ENCODE measurements around the gene GDA.

GDA gene

DNA sequence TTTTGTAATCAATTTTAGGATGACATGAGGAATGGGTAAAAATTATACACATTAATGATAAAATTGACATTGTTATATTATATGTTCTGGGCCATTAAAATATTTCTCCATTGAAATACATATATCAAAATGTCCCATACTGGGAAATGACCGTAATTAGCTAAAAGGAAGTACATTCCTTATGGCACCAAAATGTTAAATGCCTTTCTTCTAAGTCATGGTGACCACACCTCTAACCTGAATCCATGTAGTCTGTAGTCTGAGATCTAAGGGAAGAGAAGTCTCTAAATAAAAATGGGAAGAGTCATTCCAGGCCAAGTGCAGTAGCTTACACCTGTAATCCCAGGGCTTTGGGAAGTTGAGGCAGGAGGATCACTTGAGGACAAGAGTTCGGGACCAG is 10.0 kb upstream of the GDA start:
- Mint-ChIP-seq H3K4me1 (ENCODE audit: low read depth) (no peaks in the 10 kb centered on the region), H3K9me3 (no peaks in the 10 kb centered on the region), H3K27me3 (peaks cover 12% of the 10 kb centered on the region), H3K27ac (no peak overlapping the region), H3K4me3 (no peak overlapping the region), H3K36me3 (ENCODE audit: low read depth) (no peaks in the 10 kb centered on the region)
- DNase-seq, result no peak

DNA sequence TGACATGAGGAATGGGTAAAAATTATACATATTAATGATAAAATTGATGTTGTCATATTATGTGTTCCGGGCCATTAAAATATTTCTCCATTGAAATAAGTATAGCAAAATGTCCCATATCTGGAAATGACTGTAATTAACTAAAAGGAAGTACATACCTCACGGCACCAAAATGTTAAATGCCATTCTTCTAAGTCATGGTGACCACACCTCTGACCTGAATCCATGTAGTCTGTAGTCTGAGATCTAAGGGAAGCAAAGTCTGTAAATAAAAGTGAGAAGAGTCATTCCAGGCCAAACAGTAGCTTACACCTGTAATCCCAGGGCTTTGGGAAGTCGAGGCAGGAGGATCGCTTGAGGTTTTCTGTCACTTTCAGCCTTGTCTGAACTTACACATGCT is 8.7 kb upstream of the GDA start:
- Mint-ChIP-seq H3K4me1 (ENCODE audit: low read depth) (no peaks in the 10 kb centered on the region), H3K36me3 (ENCODE audit: low read depth) (no peaks in the 10 kb centered on the region)

DNA sequence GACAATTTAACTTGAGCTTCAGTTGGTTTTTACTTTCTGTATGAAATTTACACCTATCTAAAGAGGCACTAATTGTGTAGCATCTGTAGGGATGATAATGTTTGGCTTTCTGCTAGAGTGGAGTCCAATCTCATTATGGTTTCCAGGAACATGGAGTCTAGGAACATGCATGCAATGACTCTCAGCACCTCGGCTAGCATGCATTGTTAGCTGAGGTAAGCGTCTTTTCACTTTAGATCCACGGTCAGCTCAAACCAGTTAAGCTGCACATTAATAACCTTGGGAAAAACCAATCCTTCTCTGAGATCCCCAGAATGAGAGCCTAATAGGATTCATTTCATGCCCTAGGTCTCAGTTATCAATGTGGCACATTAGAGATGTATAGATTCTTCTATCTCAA is 7.8 kb upstream of the GDA start:
- Mint-ChIP-seq H3K4me1 (ENCODE audit: low read depth) (no peaks in the 10 kb centered on the region), H3K36me3 (ENCODE audit: low read depth) (no peaks in the 10 kb centered on the region), H3K4me3 (no peak overlapping the region), H3K27me3 (peaks cover 22% of the 10 kb centered on the region), H3K27ac (no peak overlapping the region), H3K9me3 (no peaks in the 10 kb centered on the region)
- DNase-seq, result no peak

More for the DNA sequence above, 8.7 kb upstream of the GDA start:
- H3K27ac Mint-ChIP-seq, result no peak overlapping the region
- no peak overlapping the region for H3K4me3 Mint-ChIP-seq
- H3K9me3 Mint-ChIP-seq, result no peaks in the 10 kb centered on the region
- H3K27me3 Mint-ChIP-seq, result peaks cover 17% of the 10 kb centered on the region
- DNase-seq, result no peak

DNA sequence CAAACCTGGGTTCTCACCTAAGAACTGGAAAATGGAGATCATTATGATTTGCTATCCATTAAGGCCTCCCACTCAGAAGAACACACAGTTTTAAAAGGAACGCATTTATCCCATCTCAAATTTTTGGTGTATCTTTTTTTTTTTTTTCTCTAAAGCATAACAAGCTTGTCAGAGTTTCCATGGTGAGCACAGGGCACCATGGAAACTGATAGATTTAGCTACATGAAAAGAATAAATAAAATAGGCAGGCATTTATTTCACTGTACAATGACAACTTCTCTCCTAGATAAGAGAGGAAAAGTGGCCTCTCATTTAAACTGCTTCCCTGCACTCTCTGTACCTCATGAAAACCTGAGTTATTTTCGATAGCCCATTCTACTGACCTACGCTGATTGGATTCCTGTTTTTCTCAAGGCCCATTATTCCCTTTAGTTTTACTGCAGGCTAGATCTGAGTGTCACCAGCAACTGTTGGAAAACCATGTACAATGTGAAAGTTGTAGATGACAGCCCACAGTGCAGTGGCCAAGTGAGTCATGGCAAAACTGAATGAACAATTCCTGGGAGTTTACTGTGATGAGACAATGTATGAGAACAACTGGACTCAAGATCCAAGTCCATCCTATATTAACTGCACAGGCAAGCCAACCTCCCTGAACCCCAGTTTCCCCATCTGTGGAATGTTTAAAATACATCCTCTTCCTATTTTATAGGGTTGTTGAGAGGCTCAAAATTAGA is 4.3 kb upstream of the GDA start:
- no peak for DNase-seq
- H3K36me3 Mint-ChIP-seq (ENCODE audit: low read depth), result no peaks in the 10 kb centered on the region
- H3K9me3 Mint-ChIP-seq, result no peaks in the 10 kb centered on the region
- peaks cover 11% of the 10 kb centered on the region for H3K4me1 Mint-ChIP-seq (ENCODE audit: low read depth)
- no peak overlapping the region for H3K4me3 Mint-ChIP-seq
- peaks cover 51% of the 10 kb centered on the region for H3K27me3 Mint-ChIP-seq
- H3K27ac Mint-ChIP-seq, result no peak overlapping the region

DNA sequence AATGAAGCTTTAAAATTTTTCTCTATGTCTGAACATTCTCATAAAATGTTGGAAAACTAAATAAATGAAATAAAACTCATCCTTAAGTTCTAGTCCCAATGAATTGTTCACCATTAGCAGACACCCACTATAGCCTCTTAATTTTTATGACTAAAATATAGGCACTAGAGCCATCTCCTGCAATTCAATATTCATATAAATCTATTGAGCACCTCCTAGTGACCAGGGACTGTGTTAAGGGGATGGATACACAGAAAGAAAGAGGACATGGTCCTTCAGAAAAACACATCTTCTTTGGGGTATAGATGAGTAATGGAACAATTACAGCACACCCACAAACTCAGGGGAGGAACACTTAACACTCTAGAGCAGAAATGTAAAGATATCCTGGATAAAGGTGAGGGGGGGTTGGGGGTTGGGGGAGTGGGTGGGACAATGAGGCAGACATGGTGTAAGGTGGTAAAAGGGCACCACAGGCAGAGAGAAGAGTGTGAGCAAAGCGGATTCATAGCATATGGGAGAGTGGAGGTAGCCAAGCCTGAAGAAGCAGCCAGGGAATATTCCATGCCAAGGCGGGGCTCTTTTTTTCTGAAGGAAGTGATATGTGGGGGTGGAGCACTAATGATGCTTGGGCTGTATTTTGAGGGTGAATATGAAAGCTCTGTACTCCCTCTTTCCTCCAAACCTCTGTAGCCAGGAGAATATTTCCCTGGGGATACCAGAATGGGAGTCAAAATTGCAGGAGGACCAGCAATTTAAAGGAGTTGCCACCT is 3.3 kb upstream of the GDA start:
- Mint-ChIP-seq H3K4me3 (no peak overlapping the region), H3K36me3 (ENCODE audit: low read depth) (no peaks in the 10 kb centered on the region), H3K27ac (no peak overlapping the region), H3K9me3 (no peaks in the 10 kb centered on the region), H3K27me3 (peaks cover 58% of the 10 kb centered on the region), H3K4me1 (ENCODE audit: low read depth) (peaks cover 14% of the 10 kb centered on the region)
- DNase-seq, result no peak

DNA sequence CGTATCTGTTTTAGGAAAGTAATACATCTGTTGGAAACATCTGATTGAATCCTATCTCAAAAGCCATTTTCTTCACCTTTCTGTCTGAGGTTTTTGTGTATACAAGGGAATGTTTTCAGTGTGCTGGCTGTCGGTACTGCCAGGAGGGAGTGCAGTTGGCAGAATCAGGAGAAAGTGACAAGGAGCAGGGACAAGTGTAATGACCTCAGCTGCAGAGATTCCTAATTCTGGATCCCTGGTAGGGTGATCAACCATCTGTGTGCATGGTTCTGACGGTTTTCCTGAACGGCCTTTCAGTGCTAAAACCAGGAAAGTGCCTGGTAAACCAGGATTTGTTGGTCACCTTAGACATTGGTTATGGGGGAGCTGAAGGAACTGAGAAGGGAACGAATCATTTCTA is 1.6 kb upstream of the GDA start:
- Mint-ChIP-seq H3K27me3 (peaks cover 56% of the 10 kb centered on the region), H3K4me1 (ENCODE audit: low read depth) (peaks cover 14% of the 10 kb centered on the region), H3K27ac (no peak overlapping the region), H3K36me3 (ENCODE audit: low read depth) (no peaks in the 10 kb centered on the region), H3K9me3 (no peaks in the 10 kb centered on the region), H3K4me3 (no peak overlapping the region)
- no peak for DNase-seq

DNA sequence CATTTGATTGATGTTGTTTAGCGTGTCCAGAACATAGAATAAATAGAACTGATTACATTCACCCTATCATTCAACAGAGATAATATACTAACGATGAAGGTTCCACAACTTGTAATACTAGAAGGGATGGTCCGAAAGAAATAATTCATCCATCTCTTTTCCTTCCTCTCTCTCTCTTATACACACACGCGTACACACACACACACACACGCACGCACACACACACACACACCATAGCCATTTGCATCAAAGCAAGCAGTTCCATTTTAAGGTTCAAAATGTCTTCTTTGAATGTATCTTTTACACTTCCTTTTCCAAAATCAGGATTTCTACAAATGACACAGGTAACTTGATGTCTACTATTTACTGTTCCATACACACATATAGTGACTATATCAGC is 887 bp downstream of the GDA start:
- no peak for DNase-seq
- no peaks in the 10 kb centered on the region for H3K36me3 Mint-ChIP-seq (ENCODE audit: low read depth)
- H3K4me3 Mint-ChIP-seq, result no peak overlapping the region
- H3K9me3 Mint-ChIP-seq, result no peaks in the 10 kb centered on the region
- H3K4me1 Mint-ChIP-seq (ENCODE audit: low read depth), result peaks cover 14% of the 10 kb centered on the region
- H3K27ac Mint-ChIP-seq, result no peak overlapping the region
- peaks cover 50% of the 10 kb centered on the region for H3K27me3 Mint-ChIP-seq

DNA sequence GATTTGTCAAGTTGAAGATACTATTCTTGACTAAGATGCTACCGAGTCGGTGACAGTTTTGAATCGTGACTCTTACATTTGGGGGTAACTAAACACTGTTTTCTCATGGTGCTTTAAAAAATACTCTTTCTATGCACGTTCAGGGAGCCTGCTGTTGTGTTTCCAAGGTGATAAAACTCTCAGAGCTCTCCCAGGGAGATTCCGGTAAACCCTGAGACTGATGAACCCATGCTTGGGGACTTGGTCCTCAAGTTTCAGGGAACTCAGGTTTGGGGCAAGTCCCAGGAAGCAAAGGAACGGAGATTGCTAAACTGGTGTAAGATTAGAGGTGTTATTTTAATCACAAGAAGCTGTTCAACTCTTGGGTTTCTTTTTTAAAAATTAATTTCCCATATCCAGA is 1.4 kb downstream of the GDA start:
- Mint-ChIP-seq H3K4me1 (ENCODE audit: low read depth) (peaks cover 14% of the 10 kb centered on the region), H3K27me3 (peaks cover 49% of the 10 kb centered on the region), H3K36me3 (ENCODE audit: low read depth) (no peaks in the 10 kb centered on the region), H3K9me3 (no peaks in the 10 kb centered on the region), H3K4me3 (no peak overlapping the region), H3K27ac (no peak overlapping the region)
- DNase-seq, result no peak

DNA sequence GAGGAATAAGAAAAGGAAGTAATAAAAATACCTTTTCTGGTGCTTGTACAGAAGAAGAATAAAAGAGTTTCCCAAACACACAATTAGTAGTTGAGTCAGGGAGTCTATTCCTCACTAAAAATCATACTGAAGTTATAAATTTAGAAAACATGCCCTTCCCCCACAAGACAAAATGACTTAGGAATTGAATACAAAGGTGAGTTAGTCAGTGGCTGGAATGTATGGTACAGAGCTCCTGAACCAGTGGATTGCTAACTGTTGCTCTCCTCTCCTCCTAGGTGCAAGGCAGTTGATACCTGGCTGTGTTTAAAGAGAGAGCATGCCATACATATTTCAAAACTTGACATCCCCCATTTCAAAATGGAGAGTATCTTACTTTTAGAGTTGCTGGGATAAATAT is 1.9 kb downstream of the GDA start:
- no peak overlapping the region for H3K27ac Mint-ChIP-seq
- no peaks in the 10 kb centered on the region for H3K9me3 Mint-ChIP-seq
- H3K4me3 Mint-ChIP-seq, result no peak overlapping the region
- no peaks in the 10 kb centered on the region for H3K36me3 Mint-ChIP-seq (ENCODE audit: low read depth)
- H3K27me3 Mint-ChIP-seq, result peaks cover 45% of the 10 kb centered on the region
- no peak for DNase-seq
- H3K4me1 Mint-ChIP-seq (ENCODE audit: low read depth), result peaks cover 14% of the 10 kb centered on the region

DNA sequence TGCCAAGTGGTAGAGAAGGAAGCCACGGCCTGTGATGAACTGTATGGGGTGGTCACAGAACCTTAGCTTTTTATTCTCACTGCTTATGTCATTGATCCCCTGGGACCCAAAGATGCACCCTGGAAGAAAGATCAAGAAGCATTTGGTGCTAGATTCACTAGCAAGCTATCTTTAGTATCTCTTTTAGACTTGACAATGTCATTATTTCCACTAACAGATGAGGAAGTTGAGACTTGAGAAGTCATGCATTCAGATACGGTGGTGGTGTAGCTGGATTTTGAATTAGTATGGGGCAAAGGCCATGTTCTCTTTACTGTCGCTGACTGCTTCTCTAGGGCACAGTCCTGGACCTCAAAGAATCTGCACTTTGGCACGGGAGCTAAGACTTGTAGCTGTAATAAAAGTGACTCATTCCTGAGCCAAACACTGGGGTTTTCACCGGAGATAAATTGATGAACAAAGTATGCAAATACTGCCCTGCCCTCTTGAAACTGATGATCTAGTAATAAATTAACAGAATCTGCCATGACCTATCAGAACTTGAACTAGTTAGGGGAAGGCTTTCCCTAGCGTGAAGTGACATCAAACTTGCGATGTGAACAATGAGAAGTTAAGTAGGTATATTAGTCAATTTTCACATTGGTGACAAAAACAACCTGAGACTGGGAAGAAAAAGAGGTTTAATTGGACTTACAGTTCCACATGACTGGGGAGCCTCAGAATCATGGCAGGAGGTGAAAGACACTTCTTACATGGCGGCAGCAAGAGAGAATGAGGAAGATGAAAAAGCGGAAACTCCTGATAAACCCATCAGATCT is 5.4 kb downstream of the GDA start:
- Mint-ChIP-seq H3K9me3 (no peaks in the 10 kb centered on the region), H3K4me1 (ENCODE audit: low read depth) (peaks cover 5% of the 10 kb centered on the region), H3K27ac (no peak overlapping the region), H3K27me3 (peaks cover 16% of the 10 kb centered on the region), H3K4me3 (no peak overlapping the region), H3K36me3 (ENCODE audit: low read depth) (no peaks in the 10 kb centered on the region)
- DNase-seq, result no peak

DNA sequence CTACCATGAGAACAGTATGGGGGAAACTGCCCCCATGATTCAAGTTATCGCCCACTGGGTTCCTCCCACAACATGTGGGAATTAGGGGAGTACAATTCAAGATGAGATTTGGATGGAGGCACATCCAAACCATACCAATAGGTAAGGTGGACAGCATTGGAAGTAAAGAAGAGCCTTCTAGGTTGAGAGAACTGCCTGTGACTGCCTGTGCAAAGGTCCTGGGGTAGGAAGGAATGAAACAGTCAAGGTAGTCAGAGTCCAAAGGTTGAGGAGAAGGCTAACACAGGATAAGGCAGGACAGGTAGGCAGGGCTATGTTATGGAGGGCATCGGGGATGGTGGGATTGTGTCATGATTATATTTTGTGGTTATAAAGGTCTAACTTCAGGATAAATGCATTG is 6.1 kb downstream of the GDA start:
- Mint-ChIP-seq H3K4me3 (no peak overlapping the region), H3K4me1 (ENCODE audit: low read depth) (no peaks in the 10 kb centered on the region), H3K27ac (no peak overlapping the region), H3K27me3 (peaks cover 10% of the 10 kb centered on the region), H3K36me3 (ENCODE audit: low read depth) (no peaks in the 10 kb centered on the region), H3K9me3 (no peaks in the 10 kb centered on the region)
- no peak for DNase-seq

DNA sequence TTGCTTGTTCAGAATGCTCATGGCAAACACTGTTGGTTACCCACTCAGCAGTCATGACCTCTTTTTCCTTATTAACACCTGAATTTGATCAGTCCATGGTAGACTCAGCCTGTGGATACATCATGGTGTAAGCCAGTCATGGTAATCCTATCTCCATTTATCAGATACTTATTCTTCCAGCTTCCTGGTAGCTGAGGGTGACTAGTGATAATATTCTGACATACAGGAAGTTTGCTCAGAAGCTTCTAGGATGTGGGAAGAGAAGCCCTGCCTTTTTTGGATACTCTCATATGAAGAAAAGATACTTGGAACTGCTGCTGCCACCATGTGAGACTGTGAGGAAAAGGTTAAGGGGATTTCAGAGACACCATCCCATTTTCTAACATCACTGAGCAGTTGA is 7.3 kb downstream of the GDA start:
- no peak overlapping the region for H3K27ac Mint-ChIP-seq
- no peak overlapping the region for H3K4me3 Mint-ChIP-seq
- H3K9me3 Mint-ChIP-seq, result no peaks in the 10 kb centered on the region
- no peaks in the 10 kb centered on the region for H3K4me1 Mint-ChIP-seq (ENCODE audit: low read depth)
- no peaks in the 10 kb centered on the region for H3K36me3 Mint-ChIP-seq (ENCODE audit: low read depth)
- H3K27me3 Mint-ChIP-seq, result no peaks in the 10 kb centered on the region
- DNase-seq, result no peak

DNA sequence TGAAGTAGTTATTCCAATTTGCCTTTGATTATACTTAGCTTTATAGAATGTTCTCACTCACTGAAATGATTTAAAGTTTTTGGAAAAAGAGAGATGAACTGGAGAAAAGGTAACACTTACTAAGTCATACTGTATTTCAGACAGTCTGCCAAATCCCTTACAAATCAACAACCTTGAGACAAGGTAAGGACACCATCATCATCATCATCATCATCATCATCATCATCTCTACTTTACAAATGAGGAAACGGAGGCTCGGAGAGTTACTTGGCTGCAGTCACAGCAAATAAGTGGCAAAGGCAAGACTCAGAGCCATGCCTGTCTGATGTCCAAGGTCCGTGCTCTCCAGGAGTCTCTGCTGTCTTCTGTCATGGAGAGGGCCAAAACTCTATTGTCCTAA is 9.4 kb downstream of the GDA start:
- Mint-ChIP-seq H3K4me1 (ENCODE audit: low read depth) (no peaks in the 10 kb centered on the region), H3K36me3 (ENCODE audit: low read depth) (no peaks in the 10 kb centered on the region), H3K9me3 (no peaks in the 10 kb centered on the region), H3K27me3 (peaks cover 3% of the 10 kb centered on the region), H3K4me3 (no peak overlapping the region), H3K27ac (no peak overlapping the region)
- no peak for DNase-seq

DNA sequence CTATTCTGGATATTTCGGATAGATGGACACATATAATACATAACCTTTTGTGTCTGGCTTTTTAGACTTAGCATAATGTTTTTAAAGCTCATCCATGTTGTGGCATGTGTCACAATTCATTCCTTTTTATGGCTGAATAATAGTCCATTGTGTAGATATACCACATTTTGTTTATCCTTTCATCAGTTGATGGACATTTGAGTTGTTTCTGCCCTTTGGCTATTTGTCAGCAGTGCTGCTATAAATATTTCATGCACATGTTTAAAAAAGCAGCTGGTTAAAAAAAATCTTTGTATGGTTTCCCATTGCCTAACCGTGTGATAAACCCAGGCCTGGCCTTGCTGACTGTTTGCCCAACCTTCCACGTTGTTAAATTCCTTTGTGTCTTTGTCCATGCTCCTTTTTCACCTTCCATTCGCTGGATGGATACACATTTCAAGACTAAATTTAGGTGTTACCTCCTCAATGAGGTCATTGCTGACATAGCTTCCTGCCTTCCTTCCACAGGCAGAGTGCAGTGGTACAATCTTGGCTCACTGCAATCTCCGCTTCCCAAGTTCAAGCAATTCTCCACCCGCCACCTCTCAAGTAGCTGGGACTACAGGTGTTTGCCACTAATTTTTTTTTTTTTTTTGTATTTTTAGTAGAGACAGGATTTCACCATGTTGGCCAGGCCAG is 11.3 kb downstream of the GDA start:
- no peak overlapping the region for H3K4me3 Mint-ChIP-seq

More for the DNA sequence above, 11.3 kb downstream of the GDA start:
- Mint-ChIP-seq H3K4me1 (ENCODE audit: low read depth) (no peaks in the 10 kb centered on the region), H3K27ac (no peak overlapping the region), H3K36me3 (ENCODE audit: low read depth) (no peaks in the 10 kb centered on the region), H3K9me3 (no peaks in the 10 kb centered on the region), H3K27me3 (peaks cover 7% of the 10 kb centered on the region)
- DNase-seq, result no peak

All from activated T-cell treated with anti-CD3 and anti-CD28 coated beads, Interleukin-2, amount 50 U/mL, for 24 hours (primary cell).